ENCODE results near the gene CDK7.
A peak's percentile ranks its signal among the peaks of the same experiment; 100 is the strongest.
"Not testable (repeated sequence)": the region's sequence is repeated elsewhere in the genome, so short reads cannot be mapped to it uniquely, and the experiment has no call there.

The CDK7 gene

DNA sequence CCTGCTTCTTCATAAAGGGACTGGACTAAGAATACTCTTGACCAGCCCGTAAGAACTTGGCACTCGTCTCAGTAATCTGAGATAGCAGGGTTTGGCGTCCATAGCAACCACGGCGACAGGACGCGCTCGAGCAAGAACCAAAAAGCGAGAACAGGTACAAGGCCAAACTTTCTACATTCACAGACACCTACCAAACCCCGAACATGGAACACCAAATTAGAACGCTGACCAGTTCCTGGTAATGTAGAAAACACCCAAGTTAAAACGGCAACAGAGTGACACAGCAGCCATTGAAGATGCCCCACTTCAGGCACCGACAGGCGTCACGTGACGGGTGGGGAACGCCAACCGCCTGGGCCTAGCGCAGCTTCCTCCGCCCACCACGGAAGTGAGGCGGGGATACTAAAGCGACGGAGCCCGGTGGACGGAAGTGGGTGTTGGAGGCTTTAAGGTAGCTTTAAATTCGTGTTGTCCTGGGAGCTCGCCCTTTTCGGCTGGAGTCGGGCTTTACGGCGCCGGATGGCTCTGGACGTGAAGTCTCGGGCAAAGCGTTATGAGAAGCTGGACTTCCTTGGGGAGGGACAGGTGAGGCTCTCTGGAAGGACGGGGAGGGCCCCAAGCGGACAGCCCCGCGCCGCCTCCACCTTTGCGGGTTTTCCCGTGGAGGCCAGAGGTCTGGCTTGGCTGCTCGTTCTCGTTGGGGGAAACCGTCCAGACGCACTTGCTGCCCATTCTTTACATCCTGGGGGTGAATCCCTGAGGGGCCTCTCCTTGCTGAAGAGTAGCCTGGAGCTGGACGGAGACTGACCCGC is at the start of gene CDK7:
CDK7 (plus strand) TSS at position 430 of the 812 bp plus-strand sequence; CDS start at position 520, 90 bp downstream.
- peak; percentile 87 to 93 for DNase-seq (ENCODE audit: low read depth in 2 of 2)

DNA sequence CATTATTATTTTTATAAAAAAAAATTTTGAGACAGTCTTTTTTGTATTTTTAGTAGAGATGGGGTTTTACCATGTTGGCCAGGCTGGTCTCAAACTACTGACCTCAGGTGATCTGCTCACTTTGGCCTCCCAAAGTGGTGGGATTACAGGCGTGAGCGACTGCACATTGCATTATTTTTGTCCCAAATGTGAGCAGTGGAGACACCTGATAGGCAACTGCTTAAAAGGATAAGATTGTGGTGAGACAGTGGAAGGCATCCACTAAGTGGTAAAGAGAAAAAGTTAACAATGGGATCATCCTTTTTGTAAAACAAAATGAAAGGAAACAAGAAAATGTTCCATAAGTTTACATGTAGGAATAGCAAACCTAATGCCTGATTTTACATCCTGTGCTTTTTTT is 47.3 kb upstream of the CDK7 start:
- no peak for DNase-seq (ENCODE audit: low read depth in 2 of 2)

DNA sequence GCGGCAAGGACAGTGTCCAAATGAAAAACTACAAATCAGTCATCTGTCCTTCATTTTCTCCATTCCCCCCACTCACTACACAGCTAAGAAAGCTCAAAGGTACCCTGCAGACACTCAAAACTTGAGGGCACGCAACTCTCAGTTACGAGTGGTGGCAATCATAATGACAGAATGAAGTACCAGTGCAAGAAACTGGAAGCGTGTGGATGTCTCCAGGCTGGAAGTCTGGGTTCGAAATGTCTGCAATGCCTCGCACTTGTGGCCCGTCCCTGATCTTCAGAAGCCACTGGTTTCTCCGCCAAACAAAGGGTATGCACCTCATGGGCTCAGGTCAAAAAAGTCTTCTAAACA is 45.9 kb upstream of the CDK7 start:
- DNase-seq (ENCODE audit: low read depth in 2 of 2): no peak

DNA sequence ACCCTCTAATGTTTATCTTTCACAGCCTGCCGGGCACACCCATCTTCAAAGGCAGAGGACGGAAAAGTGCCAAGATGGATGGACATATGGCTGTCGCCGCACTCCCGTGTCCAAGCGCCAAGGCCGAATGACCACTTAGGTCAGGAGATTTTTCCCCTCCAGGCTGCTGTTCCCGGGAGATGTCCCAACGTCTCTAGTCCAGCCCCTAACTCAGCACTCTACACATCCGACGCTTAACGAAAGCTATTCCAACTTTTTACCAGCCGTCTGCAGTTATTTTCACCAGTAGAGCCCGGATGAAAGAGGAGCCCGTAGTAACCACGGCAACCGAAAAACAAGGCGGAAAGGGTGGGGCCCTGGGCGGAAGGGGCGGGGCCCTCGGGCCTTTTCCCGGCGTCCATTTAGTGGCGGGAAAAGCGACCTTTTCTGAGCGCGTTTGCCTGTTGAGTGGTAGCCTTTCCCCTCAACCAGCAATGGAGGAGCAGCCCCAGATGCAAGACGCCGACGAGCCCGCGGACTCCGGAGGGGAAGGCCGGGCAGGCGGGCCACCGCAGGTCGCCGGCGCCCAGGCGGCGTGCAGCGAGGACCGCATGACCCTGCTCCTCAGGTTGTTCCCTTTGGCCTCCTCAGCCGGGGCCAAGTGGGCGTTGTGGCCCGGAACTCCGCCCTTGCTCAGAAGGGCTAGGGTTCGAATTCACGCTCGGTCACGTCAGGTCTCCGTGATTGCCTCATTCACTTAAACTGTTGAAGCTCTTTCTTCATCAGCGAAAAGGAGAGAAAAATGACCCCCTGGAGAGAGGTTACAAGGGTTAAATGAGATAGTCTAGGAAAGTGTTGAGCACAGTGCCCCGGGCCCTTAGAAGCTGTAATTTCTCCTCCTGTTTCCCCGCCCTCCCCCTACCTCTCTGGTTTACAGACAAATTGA is 45.3 kb upstream of the CDK7 start, which contains the start of gene CENPH:
CENPH (plus strand) TSS at position 422 of the 925 bp plus-strand sequence; CDS start at position 474, 52 bp downstream.
- DNase-seq (ENCODE audit: low read depth in 2 of 2): peak; percentile 91 to 93

DNA sequence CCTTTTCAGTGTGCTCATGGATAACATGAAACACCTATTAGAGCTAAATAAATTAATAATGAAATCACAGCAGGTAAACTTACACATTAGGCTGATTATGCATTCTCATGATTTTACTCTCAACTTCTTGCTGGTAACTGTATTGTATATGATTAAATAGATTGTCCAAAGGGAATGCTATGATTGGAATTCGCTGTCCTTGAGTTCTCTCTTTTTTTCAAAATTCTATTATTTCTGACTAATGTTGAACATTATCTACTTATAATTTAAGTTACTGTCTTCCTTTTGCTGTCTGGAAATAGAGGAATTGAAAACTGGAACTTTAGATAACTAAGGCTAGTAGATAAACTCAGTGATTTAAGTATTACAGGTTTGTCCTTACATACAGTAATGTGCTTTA is 32.2 kb upstream of the CDK7 start:
- DNase-seq (ENCODE audit: low read depth in 2 of 2): no peak

DNA sequence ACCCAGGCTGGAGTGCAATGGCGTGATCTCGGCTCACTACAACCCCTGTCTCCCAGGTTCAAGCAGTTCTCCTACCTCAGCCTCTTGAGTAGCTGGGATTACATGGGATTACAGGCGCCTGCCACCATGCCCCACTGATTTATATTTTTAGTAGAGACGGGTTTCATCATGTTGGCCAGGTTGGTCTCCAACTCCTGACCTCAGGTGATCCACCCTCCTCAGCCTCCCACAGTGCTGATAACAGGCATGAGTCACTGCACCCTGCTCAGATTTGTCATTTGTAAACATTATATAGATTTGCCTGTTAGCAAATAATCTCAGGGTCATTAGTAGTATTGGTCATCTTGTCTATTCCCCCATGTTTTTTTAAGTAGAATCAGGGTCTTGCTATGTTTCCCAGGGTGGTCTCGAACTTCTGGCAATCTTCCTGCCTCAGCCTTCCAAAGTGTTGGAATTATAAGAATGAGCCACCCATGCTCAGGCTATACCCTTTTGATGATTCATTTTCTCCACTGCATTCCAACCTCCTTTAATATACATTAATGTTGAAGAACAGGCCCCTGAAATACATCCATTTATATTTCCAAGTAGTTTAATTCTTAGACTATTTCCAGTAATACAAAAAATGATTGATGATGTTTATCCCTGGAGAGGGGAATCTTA is 28.0 kb upstream of the CDK7 start:
- no peak for DNase-seq (ENCODE audit: low read depth in 2 of 2)

DNA sequence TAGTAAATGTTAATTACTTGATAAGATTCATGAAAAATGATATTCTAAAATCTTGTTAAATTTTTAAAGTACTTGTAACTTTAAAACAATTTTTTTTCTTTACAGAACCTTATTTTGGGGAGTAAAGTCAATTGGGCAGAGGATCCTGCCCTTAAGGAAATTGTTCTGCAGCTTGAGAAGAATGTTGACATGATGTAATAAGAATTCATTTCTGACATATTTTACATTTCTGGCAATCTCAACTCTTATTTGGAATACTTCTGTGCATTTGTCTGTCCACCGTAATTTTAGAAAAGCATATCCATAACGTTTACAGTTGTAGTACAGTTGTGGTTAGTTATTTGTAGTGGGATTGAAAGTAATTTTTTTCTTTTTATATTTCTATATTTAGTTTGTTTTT is 25.1 kb upstream of the CDK7 start:
- no peak for DNase-seq (ENCODE audit: low read depth in 2 of 2)

DNA sequence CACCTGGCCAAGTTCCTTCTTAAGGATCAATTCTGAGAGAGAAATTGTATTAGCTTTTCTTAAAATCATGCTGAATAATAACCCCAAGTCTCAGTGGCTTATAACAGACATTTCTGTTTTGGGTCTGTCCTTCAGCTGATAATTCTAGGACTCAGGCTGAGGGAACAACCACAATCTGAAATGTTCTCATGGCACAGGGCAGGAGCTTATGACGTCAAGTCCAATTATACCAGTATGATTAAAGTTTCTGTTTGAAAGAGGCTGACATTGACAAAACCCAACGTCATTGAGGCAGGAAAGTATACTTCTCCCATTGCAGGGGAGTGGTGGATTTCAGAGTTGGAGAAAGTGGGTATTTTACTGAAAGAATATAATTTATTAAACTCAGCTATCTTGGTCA is 23.5 kb upstream of the CDK7 start:
- DNase-seq (ENCODE audit: low read depth in 2 of 2): no peak

DNA sequence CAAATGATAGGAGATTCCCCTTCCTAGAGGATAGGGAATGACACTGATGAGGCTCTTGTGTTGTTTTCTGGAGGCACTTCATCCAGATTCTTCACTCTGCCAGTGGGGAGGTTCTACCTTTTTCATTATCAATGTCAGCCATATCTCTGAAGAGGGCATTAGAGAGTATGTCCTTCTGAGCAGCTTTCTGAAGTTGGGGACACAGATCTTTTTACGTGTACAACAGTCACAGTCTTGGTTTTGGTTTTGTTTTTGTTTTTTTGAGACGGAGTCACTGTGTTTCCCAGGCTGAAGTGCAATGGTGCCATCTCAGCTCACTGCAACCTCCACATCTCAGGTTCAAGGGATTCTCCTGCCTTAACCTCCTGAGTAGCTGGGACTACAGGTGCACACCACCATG is 22.7 kb upstream of the CDK7 start:
- no peak for DNase-seq (ENCODE audit: low read depth in 2 of 2)

DNA sequence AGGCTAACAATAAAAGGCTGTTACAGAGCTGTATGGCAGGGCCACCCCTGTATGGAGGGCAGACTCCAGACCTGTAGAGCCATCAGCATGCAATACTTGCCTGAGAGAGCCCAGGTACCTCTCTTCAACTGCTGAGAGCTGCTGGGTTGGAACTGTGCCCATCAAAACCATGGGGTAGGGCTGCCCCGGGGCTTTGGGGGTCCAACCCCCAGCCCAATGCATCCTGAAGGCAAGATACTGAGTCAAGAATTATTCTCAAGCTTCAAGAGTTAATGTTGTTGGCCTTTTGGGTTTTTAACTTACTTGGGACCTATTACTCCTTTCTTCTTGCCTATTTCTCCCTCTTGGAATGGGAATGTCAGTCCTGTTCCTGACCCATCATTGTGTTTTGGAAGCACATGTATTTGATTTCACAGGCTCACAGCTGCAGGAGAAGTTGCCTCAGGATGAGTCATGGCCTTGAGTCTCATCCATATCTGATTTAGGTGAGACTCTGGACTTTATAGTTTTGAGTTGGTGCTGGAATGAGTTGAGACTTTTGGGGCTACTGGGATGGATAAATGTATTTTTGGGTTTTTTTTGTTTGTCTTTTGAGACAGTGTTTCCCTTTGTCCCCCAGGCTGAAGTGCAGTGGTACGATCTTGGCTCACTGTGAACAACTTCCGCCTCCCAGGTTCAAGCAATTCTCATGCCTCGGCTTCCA is 21.0 kb upstream of the CDK7 start:
- DNase-seq (ENCODE audit: low read depth in 2 of 2): no peak

DNA sequence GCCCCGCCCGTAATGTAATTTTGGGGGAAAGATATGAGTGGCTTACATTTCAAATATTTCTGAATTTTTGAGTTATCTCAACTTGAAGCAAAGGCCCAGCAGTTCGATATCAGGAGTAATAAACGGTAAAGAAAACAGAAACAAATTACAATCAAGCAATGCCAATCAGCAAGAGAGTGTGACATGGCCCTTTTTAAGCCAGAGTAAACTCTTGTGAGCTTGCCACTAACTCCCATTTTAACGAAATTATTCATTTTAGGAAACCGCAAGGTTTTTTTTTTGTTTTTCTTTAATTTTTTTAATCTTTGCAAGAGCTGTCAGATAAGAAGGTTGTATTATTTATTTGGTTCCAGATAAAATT is 17.6 kb upstream of the CDK7 start:
- no peak for DNase-seq (ENCODE audit: low read depth in 2 of 2)

DNA sequence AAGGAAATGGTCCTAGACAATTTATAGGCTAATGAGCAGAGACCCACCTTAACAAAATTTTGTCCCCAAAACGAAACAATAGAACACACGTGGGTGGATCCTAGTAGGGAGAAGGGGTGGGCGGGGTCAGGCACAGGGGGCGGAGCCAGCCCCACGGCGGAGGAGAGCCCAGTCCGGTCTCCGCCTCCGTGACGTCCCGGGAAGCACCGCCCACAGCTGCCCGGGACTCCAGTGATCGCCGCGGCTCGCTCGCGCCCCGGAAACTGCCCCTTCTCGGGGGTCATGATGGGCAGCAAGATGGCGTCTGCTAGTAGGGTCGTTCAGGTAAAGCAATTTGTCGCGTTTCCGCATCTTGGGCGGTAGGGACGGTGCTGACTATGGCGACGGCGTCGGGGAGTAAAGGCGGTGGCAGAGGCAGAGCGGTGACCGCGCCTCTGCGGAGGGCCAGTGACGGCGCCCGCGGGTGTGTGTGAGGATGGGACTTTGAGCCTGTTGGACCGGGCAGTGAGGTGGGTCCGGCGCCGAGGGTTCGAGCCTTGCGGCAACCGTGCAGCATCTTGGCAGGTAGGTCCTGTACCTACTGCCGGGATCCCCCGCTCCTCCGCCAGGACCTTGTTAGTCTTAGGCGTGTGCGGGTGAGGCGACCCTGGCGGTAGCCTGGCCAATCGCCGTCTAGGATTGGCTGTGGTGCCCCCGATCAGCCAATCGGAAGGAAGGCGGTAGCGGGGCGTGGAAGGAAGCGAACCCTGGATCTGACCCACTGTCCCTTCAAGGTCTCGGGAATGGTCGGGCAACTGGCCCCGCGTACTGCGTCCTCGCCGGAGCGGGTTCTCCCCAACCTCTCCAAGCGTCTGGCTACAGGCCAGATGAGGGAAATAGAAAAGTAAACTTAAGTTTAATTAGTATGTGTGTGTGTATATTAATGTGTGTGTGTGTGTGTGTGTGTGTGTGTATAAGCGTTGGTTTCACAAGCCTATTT is 16.8 kb upstream of the CDK7 start:
- DNase-seq (ENCODE audit: low read depth in 2 of 2): peak; percentile 89 to 96

DNA sequence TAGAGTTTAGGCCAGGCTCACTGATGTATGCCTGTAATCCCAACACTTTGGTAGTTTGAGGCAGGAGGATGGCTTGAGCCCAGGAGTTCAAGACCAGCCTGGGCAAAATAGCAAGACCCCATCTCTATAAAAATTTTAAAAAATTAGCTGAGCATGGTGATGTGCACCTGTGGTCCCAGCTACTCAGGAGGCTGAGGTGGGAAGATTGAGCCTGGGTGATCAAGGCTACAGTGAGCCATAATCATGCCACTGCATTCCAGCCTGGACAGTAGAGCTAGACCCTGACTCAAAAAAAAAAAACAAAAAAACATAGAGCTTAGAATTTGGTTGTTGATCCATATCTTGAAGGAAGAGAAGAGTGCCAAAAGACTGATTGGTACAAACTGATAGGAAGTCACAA is 14.7 kb upstream of the CDK7 start:
- DNase-seq (ENCODE audit: low read depth in 2 of 2): no peak

DNA sequence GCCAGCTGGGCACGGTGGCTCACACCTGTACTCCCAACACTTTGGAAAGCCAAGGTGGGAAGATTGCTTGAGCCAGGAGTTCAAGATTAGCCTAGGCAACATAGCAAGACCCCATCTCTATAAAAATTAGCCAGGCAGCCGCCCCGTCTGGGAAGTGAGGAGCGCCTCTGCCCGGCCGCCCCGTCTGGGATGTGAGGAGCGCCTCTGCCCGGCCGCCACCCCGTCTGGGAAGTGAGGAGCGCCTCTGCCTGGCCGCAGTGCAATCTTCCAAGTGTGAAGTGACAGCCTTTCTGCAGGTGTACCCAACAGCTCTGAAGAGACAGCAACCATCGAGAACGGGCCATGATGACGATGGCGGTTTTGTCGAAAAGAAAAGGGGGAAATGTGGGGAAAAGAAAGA is 14.3 kb upstream of the CDK7 start:
- DNase-seq (ENCODE audit: low read depth in 2 of 2): not testable (repeated sequence)

DNA sequence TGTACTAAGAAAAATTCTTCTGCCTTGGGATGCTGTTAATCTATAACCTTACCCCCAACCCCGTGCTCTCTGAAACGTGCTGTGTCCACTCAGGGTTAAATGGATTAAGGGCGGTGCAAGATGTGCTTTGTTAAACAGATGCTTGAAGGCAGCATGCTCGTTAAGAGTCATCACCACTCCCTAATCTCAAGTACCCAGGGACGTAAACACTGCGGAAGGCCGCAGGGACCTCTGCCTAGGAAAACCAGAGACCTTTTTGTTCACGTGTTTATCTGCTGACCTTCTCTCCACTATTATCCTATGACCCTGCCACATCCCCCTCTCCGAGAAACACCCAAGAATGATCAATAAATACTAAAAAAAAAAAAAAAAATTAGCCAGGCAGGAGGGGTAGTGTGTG is 13.9 kb upstream of the CDK7 start:
- not testable (repeated sequence) for DNase-seq (ENCODE audit: low read depth in 2 of 2)

DNA sequence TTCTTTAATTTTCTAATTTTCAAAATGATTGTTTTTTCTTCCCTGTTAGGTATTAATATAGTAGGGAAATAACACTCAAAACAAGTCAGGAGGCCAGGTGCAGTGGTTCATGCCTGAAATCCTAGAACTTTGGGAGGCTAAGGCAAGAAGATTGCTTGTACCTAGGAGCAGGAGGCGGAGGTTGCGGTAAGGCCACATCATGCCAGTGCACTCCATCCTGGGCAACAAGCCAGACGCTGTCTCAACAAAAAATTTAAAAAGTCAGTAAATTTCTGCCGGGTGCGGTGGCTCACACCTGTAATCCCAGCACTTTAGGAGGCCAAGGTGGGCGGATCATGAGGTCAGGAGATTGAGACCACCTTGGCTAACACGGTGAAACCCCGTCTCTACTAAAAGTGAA is 10.2 kb upstream of the CDK7 start:
- DNase-seq (ENCODE audit: low read depth in 2 of 2): no peak

DNA sequence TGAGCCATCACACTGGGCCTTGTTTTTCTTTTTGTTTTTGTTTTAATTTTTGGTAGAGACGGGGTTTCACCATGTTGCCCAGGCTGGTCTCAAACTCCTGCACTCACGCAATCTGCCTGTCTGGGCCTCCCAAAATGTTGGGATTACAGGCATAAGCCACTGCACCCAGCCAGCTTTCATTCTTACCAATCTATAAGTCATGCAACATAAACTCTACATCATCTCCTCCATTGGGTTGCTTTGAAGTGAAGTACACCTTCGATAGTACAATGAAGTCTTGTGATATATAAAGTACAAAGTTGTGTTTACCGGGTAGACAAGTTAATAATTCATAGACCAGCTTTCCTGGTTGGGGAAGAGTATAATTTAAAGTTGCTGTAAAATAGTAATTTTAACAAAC is 8.8 kb upstream of the CDK7 start:
- DNase-seq (ENCODE audit: low read depth in 2 of 2): no peak

DNA sequence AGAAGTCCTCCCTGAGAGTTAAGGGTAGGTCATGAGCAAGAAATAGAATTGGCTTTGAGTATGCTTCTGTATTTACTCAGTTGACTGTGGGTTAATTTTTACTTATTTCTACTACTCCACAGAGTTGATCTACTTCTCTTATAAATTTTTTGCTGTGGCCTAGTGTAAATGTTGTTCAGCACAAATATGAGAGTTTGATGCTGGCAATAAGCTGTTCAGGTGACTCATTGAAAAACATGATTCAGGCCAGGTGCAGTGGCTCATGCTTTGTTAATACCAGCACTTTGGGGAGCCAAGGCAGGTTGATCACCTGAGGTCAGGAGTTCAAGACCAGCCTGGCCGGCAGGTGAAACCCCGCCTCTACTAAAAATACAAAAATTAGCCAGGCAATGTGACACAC is 4.5 kb upstream of the CDK7 start:
- DNase-seq (ENCODE audit: low read depth in 2 of 2): no peak

DNA sequence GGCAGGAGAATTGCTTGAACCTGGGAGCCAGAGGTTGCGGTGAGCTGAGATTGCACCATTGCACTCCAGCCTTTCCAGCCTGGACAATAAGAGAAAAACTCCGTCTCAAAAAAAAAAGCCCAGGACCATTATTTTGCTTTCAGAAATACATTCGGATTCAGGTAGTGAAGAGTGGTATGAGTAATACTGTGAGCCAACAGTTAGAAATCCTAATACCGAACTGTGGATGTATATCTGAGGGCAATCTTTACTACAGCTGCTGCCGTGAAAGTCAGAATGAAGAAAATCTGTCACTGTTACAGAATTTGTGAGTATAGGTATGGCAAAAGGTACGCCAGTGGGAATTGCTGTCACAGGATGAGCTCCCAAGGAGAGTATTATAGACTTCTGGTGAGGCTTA is 3.4 kb upstream of the CDK7 start:
- DNase-seq (ENCODE audit: low read depth in 2 of 2): no peak

DNA sequence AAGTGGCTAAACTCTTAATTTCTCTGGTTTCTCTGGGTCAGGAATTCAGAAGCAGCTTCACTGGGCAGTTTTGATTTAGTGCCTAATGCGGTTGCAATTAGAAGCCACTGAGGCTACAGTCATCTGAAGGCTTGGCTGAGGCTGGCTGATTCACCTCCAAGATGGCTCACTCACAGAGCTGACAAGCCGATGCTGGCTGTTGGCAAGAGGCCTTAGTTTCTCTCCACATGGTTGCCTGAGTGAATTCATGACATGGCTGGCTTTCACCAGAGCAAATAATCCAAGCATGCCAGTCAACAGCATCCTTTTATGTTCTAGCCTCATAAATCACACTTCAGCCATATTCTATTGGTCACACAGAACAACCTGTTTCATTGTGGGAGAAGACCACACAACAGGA is 2.8 kb upstream of the CDK7 start:
- DNase-seq (ENCODE audit: low read depth in 2 of 2): no peak

DNA sequence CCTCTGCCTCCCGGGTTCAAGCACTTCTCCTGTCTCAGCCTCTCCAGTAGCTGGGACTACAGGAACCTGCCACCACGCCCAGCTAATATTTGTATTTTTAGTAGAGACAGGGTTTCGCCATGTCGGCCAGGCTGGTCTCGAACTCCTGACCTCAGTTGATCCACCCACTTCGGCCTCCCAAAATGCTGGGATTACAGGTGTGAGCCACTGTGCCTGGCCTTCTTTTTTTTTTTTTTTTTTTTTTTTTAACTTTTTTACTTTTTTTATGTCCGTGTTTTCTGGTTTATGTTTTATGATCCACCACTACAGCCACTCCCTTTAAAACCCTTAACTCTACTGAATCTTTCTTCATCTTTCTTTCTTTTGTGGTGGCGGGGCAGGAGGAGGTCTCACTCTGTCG is 2.0 kb downstream of the CDK7 start:
- DNase-seq (ENCODE audit: low read depth in 2 of 2): not testable (repeated sequence)

All from stimulated activated CD4-positive, alpha-beta T cell treated with anti-CD3 and anti-CD28 coated beads, Interleukin-4, amount 100 ng/mL, for 48 hours (primary cell).